Mucosa of descending colon (tissue), 3 donors: ENCODE results near the gene FUNDC1. TPM values are rescaled to one million over a fixed set of nuclear protein-coding genes. Genes with fewer than 3 reads are reported as not detected.

Experiments used
- ATAC-seq: fragments of 200-7000 bp; cut with Tn5 transposase; one replicate; pipeline ENCODE4 v1.9.1; 2020; ENCODE audit warnings: mild to moderate bottlenecking, moderate library complexity
- DNase-seq, 3 donors: peaks; one replicate each; pipeline ENCODE4 v3.0.0-alpha.2; 2020
- H3K36me3 ChIP-seq: fragments of 200-600 bp; one replicate; pipeline ENCODE4 v1.8.0; 2021; ENCODE audit warnings: low read depth, mild to moderate bottlenecking
- H3K4me1 ChIP-seq: fragments of 200-600 bp; one replicate; pipeline ENCODE4 v1.8.0; 2021; ENCODE audit warnings: low read depth, mild to moderate bottlenecking
- H3K4me3 ChIP-seq: fragments of 200-600 bp; one replicate; pipeline ENCODE4 v1.8.0; 2021; ENCODE audit warnings: mild to moderate bottlenecking
- H3K9me3 ChIP-seq: fragments of 200-600 bp; one replicate; pipeline ENCODE4 v1.8.0; 2021; ENCODE audit warnings: mild to moderate bottlenecking
- CTCF ChIP-seq: fragments of 200-600 bp; IDR thresholded peaks from one replicate; pipeline ENCODE4 v1.8.0; 2022; ENCODE audit warnings: antibody characterized with exemption, mild to moderate bottlenecking
- intact Hi-C, 2 donors: fragments of 100-400 bp; cut with DNase I in 1 of 2; cut with micrococcal nuclease in 1 of 2; formaldehyde crosslinking; loops; one replicate each; pipeline versions ENCODE4 v1.11.0 to v1.11.1; 2022; cut with DNase I, micrococcal nuclease
- long read RNA-seq, 2 donors: library from polyadenylated mRNA; unstranded; transcript quantifications; one replicate each; pipeline ENCODE4 v2.0.0, GENCODE V29; 2019 to 2021
- total RNA-seq, 3 donors: library from RNA; stranded (reverse); fragmentation: NEBNext Ultra II Directional in 2 of 3; extraction: Animal tissue kit (Norgen Biotek cat#: 25700) in 2 of 3; gene quantifications; one replicate each; pipeline versions ENCODE4 v1.2.1 to v1.2.4, GENCODE V29; 2021 to 2023
- donor health status: DM: no; HTN: no; CAD: no; lungs with moderate emphysema.
- donor health status: DM: no; HTN: no; CAD: no.
- donor health status: DM: no; HTN: yes; CAD: no.

Gene FUNDC1
- 10 to 100 TPM in 1 of 3 donors, 1 to 10 TPM in 2; 6.6 to 13.6 (median 7.9) TPM for total RNA-seq
- long read RNA-seq, donor 1, transcript FUNDC1-201 (5 exons, 1,196 nt), result major isoform, 7 of 7 reads
- long read RNA-seq, donor 1, partial matches to known transcripts, result 0 of 7 reads
- long read RNA-seq, donor 1, other reads (novel, unspliced or antisense), result 0 of 7 reads
- long read RNA-seq, donor 2, partial matches to known transcripts, result 1 of 4 reads
- long read RNA-seq, donor 2, other reads (novel, unspliced or antisense), result 0 of 4 reads

- DNase-seq, result peak; percentile 93 to 96 (median 94)
- no peaks in the 10 kb centered on the region for H3K36me3 ChIP-seq
- ATAC-seq, result peak; percentile 100
- TF ChIP-seq CTCF, result no peak
- peak within 1 kb of the TSS; percentile 32 for H3K4me3 ChIP-seq
- H3K4me1 ChIP-seq, result no peaks in the 10 kb centered on the region
- intact Hi-C loops, result no loop called here
- H3K9me3 ChIP-seq, result no peaks in the 10 kb centered on the region
These were observed at the start of gene FUNDC1 for GRCh38 chrX:44542567-44543325. FUNDC1 (minus strand) TSS chrX:44542859; CDS start chrX:44542832, 27 bp downstream.

- H3K4me3 ChIP-seq, result no peak overlapping the region
- no peak for TF ChIP-seq CTCF
- H3K4me1 ChIP-seq, result no peaks in the 10 kb centered on the region
- no peaks in the 10 kb centered on the region for H3K36me3 ChIP-seq
- no peak for DNase-seq
- H3K9me3 ChIP-seq, result no peaks in the 10 kb centered on the region
- intact Hi-C loops, result no loop called here
- ATAC-seq, result no peak
These were observed 43.2 kb upstream of the FUNDC1 start for GRCh38 chrX:44585866-44586265.

- ATAC-seq (peak; percentile 75), DNase-seq (no peak)
- intact Hi-C loops, result no loop called here
- Histone ChIP-seq H3K36me3 (no peaks in the 10 kb centered on the region), H3K4me3 (no peak overlapping the region), H3K9me3 (no peaks in the 10 kb centered on the region), H3K4me1 (no peaks in the 10 kb centered on the region)
- no peak for TF ChIP-seq CTCF
These were observed 37.8 kb upstream of the FUNDC1 start for GRCh38 chrX:44580466-44580865.

GRCh38 chrX:44572340-44572938 is 29.8 kb upstream of the FUNDC1 start:
- H3K4me3 ChIP-seq, result no peak overlapping the region
- no peak for TF ChIP-seq CTCF
- no peaks in the 10 kb centered on the region for H3K4me1 ChIP-seq
- no peaks in the 10 kb centered on the region for H3K9me3 ChIP-seq
- intact Hi-C loops, result no loop called here
- DNase-seq, result no peak
- no peak for ATAC-seq
- no peaks in the 10 kb centered on the region for H3K36me3 ChIP-seq

- TF ChIP-seq CTCF, result no peak
- H3K9me3 ChIP-seq, result no peaks in the 10 kb centered on the region
- H3K4me1 ChIP-seq, result no peaks in the 10 kb centered on the region
- DNase-seq (no peak), ATAC-seq (no peak)
- no peak overlapping the region for H3K4me3 ChIP-seq
- intact Hi-C loops, result no loop called here
- no peaks in the 10 kb centered on the region for H3K36me3 ChIP-seq
These were observed 27.9 kb upstream of the FUNDC1 start for GRCh38 chrX:44570522-44570921.
